GM12892 (cell line): ENCODE measurements around the gene HAUS1.

ENCODE experiments used
- POLR2A ChIP-seq: IDR thresholded peaks from 2 replicates; pipeline ENCODE4 v1.6.1; 2011; ENCODE audit warnings: low read depth, low read length, control low read depth
- TAF1 ChIP-seq: IDR thresholded peaks from 2 replicates; pipeline ENCODE4 v1.6.1; 2011; ENCODE audit warnings: low read depth, mild to moderate bottlenecking, control low read depth, low read length, borderline replicate concordance

DNA sequence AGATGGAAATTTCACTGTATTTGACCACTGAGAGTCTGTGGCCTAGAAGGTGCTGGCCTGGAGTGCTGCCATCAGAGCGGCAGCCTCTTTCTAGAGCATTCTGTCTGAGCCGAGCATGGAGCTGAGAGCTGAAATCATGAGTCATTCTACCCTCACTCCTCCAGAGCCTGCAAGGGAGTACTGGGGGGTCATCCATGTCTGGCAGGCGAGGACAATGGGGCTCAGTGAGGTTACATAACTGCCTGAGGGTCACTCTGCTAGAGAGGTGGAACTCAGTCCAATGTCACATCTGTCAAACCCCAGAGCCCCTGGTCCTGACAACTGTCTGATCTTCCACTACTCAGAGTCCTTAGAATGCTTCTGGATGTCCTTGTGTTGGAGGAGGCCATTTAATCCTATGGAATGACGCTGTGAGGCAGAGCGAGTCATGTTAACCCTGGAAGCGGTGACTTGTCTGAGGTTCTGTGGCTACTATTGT is 65.3 kb downstream of the HAUS1 start:
- no peak for TF ChIP-seq TAF1
- no peak for TF ChIP-seq POLR2A
